HG02943 (cell line): ENCODE data around the gene ST3GAL6.
A peak's percentile ranks its signal among the peaks of the same experiment; 100 is the strongest.

Experiments
- ATAC-seq: cut with Tn5 transposase; IDR thresholded peaks from one replicate; pipeline ENCODE4 v1.9.1; 2021; ENCODE audit warnings: mild to moderate bottlenecking, low read depth, moderate library complexity; ENCODE audit not compliant: unreplicated experiment

ST3GAL6 gene

GRCh38 chr3:98763076-98763475 is at the start of gene ST3GAL6:
Gene ST3GAL6 (plus strand): TSS chr3:98763340. CDS start chr3:98768441, 5,101 bp downstream.
- no peak for ATAC-seq

- ATAC-seq: no peak
These were observed 49.2 kb upstream of the ST3GAL6 start for GRCh38 chr3:98713984-98714383.

- ATAC-seq: no peak
These were observed 45.6 kb upstream of the ST3GAL6 start for GRCh38 chr3:98717584-98717983.

- no peak for ATAC-seq
These were observed 44.4 kb upstream of the ST3GAL6 start for GRCh38 chr3:98718730-98719129.

GRCh38 chr3:98721776-98722175 is 41.4 kb upstream of the ST3GAL6 start:
- ATAC-seq: no peak

GRCh38 chr3:98722389-98722788 is 40.8 kb upstream of the ST3GAL6 start:
- no peak for ATAC-seq

- ATAC-seq: no peak
These were observed 37.8 kb upstream of the ST3GAL6 start for GRCh38 chr3:98725352-98725751.

GRCh38 chr3:98726084-98726483 is 37.1 kb upstream of the ST3GAL6 start:
- ATAC-seq: no peak

GRCh38 chr3:98727638-98728037 is 35.5 kb upstream of the ST3GAL6 start:
- ATAC-seq: no peak

- ATAC-seq: no peak
These were observed 34.5 kb upstream of the ST3GAL6 start for GRCh38 chr3:98728672-98729071.

GRCh38 chr3:98730338-98730737 is 32.8 kb upstream of the ST3GAL6 start:
- no peak for ATAC-seq

GRCh38 chr3:98730886-98731537 is 32.1 kb upstream of the ST3GAL6 start:
- ATAC-seq: no peak

- peak; percentile 44 for ATAC-seq
These were observed 31.3 kb upstream of the ST3GAL6 start for GRCh38 chr3:98731720-98732285.

GRCh38 chr3:98732286-98733052 is 30.7 kb upstream of the ST3GAL6 start:
- peak; percentile 39 for ATAC-seq

GRCh38 chr3:98733053-98733811 is 29.9 kb upstream of the ST3GAL6 start:
- ATAC-seq: peak; percentile 27

- peak; percentile 46 for ATAC-seq
These were observed 29.3 kb upstream of the ST3GAL6 start for GRCh38 chr3:98733812-98734281.

GRCh38 chr3:98734306-98734705 is 28.8 kb upstream of the ST3GAL6 start:
- no peak for ATAC-seq

- ATAC-seq: no peak
These were observed 28.4 kb upstream of the ST3GAL6 start for GRCh38 chr3:98734735-98735134.

GRCh38 chr3:98735296-98735695 is 27.8 kb upstream of the ST3GAL6 start:
- no peak for ATAC-seq

GRCh38 chr3:98735761-98736269 is 27.3 kb upstream of the ST3GAL6 start:
- ATAC-seq: no peak

- ATAC-seq: no peak
These were observed 25.8 kb upstream of the ST3GAL6 start for GRCh38 chr3:98737301-98737700.
